ENCODE results near the gene SYF2.

The SYF2 gene

DNA sequence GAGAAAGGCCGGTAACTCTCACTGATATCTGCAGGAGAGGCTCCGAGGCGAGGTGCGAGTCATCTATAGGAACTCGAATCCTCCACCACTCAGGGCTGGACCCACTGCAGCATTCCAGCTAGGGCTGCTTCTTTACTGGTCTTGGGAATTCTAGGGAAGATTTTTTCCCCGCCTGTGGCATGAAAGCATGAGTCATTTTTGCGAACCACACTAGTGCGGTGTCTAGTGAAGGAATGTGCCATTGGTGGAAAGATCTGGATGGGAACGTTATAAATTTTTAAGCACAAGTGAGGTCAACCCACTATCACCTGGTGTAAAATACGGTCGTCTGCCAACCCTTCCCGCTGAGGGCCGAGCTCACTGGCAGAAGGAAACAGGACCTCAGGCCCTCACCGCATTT, 49.7 kb downstream of the SYF2 start:
- DNase-seq = no peak

DNA sequence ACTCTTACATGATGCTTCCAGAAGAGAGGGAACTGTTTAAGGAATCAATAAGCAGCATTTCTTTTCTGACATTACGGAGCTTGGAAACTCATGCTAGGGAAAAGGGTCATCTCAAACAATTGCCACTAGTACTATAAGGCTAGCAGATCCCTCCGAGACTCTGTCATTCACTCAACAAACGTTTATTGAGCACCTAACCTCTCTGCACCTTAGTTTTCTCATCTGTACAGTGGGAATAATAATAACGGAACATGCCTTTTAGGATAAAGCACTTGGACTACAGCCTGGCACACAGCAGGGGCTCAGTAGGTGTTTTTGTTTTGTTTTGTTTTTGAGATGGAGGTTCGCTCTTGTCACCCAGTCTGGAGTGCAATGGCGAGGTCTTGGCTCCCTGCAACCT, 51.3 kb downstream of the SYF2 start:
- no peak for DNase-seq

DNA sequence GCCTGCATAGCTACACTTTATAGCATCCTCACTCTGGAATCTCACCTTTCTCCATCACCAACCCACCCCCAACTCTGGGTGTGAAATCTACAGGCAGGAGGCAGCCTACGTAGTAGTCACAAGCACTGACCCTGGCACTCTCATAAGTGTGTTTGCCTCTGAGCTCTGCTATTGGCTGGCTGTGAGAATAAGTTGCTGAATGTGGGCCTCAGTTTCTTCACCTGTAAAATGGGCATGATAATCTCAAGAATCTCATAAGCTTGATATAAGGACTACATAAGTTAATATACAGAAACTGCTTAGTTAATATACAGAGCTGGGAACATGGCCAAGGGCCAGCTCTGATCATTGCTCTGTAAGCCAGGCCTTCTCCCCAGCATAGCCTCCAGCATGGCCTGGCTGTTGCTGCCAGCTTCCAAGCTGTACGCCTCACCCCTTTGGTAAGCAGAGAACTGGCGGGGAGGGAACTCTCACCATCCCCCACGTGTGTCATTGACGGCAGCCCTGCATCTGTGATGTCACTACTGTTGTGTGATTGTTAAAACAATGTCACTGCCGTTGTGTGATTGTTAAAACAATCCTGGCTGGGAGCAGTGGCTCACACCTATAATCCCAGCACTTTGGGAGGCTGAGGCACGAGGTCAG, 53.3 kb downstream of the SYF2 start:
- DNase-seq = no peak

DNA sequence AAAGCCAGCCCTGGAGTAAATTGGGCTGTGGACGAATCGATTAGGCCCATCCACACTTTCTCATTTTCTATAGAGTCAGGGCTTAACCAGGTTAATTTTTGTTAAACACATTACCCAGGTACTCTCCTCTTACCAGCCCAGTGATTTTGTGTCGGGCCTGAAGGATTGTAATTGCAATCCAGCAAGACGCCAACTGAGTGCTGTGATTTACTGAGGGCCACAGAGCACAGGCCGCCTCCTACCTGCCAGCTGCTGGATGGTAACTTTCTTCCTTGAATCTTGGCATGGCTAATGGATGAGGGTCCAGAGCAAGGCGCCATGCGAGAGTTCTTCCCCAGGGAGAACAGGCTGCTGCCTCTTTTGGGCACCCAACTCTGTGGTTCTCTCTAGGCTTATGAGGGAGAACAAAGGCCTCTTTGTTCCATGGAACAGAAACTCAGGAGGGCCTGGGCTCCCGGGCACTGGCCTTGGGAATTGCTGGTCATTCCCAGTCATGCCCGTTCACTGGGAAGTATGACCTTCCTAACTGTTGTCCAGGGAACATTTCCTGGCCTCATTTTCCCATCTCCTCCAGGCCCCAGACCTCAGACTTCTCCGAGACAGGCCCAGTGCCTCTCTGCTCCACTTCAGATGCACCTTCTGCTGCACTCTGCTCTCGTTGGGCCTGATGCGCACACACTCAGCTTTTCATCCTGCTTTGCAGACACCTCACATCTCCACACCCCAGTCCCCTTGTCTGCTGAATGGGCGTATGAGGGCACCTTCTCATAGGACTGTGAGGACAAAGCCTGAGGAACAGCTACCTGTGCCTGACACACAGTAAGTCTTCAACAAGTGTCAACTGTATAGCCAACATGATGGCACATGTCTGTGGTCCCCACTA, 57.3 kb downstream of the SYF2 start:
- DNase-seq = no peak

DNA sequence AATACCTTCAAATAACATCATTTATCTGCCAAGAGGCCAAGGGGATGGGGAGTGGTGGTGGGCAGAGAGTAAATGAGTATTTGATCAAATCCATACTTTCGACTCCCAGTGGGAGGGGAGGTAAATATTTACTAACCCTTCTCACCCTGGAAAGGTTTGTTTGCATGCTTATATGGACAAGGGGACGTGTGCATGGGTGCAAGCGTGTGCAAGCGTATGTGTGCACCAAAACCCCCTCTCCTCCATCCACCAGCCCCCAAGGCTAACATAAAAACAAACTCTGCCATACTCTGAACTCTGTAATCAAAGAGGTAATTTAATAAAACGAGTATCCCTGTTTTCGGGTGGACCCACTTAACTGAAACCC, 58.0 kb downstream of the SYF2 start:
- no peak for DNase-seq

DNA sequence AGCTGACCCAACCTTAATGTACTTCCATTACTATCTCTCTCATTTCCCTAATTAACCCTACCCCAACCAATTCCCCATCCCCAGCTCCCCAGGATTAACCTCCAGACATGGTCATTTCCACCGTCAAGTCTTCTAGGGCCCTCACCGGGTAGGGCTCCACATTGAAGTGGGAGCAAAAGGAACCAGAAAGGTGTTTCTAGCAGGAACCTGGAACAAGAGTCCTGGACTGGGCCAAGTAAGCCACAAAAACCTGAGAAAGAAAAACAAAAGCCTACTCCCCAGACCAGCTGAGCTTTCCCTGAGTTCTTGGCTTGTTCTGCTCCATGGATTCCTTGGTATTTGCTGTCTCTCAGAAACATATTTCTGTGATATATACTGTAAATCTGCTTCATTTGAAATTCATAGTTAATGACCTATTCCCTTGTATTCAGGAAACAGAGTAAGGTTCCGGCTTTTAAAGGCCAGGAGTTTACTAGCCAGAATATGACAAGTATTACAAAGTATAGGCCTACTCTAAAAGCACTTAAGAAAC, 58.4 kb downstream of the SYF2 start:
- no peak for DNase-seq
